Thyroid gland (tissue), 4 donors: ENCODE data around the gene GALNT14.

Experiments
- POLR2A ChIP-seq, 2 donors: fragments of 450-650 bp; IDR thresholded peaks; one replicate each; pipeline ENCODE4 v1.6.1; 2017; ENCODE audit warnings: antibody characterized with exemption in 2 of 2, mild to moderate bottlenecking in 2 of 2, moderate library complexity in 1 of 2
- TF ChIP-seq, protein P1 (sequence below), 6 experiments: fragments of 200-600 bp in 3 of 6; fragments of 450-650 bp in 3 of 6; sonication (generic) in 3 of 6; IDR thresholded peaks; one replicate each; pipeline ENCODE4 v1.5.1; 2016 to 2019; ENCODE audit warnings: antibody characterized with exemption in 6 of 6, mild to moderate bottlenecking in 2 of 6, inconsistent platforms in 1 of 6, moderate library complexity in 1 of 6

DNA sequence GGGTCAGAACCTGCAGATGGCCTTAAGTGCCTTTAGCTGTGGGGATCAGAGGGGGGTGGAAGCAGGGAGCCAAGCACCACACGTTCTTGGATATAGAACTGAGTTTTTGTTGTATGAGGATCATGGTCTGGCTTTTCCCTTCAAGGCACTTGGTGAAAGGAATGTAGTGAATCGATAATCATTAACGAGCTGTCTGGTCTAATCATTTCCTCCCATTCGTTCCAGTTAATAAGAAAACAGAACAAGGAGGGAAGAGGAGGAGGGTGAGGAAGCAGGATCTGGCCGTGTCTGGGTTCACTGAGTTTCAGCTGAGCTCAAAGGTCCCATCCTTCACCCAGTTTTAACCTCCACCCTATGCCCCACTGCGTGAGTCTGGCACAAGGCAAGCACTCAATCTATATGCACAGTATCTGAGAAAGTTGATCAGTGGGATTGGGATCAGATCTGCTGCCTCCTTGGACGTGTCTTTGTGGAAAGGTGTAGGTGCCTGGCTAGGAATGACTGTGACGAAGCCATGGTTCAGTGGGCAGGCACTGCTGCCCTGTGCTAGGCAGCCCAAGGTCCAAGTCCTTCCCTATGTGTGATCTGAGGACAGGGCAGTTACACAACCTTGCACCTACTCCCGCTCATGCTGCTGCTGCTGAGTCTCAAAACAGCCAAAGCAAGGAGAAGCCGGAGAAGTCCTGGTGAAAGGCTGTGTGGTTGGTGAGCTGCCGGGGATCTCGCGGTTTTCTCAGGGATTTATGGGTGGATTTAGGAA lies 54.8 kb downstream of the GALNT14 start:
- TF ChIP-seq, protein P1, sequence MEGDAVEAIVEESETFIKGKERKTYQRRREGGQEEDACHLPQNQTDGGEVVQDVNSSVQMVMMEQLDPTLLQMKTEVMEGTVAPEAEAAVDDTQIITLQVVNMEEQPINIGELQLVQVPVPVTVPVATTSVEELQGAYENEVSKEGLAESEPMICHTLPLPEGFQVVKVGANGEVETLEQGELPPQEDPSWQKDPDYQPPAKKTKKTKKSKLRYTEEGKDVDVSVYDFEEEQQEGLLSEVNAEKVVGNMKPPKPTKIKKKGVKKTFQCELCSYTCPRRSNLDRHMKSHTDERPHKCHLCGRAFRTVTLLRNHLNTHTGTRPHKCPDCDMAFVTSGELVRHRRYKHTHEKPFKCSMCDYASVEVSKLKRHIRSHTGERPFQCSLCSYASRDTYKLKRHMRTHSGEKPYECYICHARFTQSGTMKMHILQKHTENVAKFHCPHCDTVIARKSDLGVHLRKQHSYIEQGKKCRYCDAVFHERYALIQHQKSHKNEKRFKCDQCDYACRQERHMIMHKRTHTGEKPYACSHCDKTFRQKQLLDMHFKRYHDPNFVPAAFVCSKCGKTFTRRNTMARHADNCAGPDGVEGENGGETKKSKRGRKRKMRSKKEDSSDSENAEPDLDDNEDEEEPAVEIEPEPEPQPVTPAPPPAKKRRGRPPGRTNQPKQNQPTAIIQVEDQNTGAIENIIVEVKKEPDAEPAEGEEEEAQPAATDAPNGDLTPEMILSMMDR (IDR thresholded peaks at IDR 0.05): no peak
- no peak for TF ChIP-seq POLR2A (IDR thresholded peaks at IDR 0.05)
